ENCODE results near the gene SFT2D2.

DNA sequence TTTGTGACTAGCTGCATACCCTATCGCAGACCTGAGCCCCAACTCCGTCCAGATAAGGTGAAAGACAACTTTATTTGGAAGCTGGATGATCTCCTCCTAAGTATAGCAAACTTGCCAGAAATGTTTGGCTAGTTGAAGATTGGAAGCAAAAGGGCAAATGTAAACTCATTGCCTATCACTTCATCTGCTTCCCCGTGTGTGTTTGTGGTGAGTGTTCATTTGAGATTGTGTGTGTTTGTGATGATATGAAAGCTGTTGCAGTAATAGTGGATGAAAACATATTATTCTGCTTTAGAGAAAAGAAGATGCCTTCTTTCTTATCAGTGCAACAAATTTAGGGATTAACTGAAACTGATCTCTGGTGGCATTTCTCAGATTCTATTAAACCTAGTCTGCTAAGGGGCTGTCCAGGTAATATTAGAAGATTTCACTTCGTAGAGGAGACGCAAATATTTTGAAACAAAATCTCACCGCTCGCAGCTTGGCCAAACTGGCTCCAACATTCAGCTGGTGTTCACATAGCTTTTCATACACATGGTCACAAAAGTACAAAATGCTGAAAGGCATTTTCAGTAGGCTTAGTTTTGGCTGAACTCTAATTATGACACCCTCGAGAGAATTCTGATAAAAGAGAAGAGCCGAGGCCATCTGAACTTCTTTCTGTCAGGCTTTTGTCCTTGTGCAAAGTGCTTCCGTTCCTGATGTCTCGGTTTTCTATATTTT is 56.0 kb downstream of the SFT2D2 start:
- TF ChIP-seq, protein P1, sequence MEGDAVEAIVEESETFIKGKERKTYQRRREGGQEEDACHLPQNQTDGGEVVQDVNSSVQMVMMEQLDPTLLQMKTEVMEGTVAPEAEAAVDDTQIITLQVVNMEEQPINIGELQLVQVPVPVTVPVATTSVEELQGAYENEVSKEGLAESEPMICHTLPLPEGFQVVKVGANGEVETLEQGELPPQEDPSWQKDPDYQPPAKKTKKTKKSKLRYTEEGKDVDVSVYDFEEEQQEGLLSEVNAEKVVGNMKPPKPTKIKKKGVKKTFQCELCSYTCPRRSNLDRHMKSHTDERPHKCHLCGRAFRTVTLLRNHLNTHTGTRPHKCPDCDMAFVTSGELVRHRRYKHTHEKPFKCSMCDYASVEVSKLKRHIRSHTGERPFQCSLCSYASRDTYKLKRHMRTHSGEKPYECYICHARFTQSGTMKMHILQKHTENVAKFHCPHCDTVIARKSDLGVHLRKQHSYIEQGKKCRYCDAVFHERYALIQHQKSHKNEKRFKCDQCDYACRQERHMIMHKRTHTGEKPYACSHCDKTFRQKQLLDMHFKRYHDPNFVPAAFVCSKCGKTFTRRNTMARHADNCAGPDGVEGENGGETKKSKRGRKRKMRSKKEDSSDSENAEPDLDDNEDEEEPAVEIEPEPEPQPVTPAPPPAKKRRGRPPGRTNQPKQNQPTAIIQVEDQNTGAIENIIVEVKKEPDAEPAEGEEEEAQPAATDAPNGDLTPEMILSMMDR (conservative IDR thresholded peaks at IDR 0.05; ENCODE audit: low read length): no peak
- no peak for TF ChIP-seq EZH2phosphoT487 (IDR thresholded peaks at IDR 0.05; ENCODE audit: borderline replicate concordance)

Data from Loucy (cell line).